GM21390 (cell line): ENCODE measurements around the gene DMGDH.

Experiments used
- ATAC-seq: cut with Tn5 transposase; IDR thresholded peaks from one replicate; pipeline ENCODE4 v1.9.1; 2021; ENCODE audit not compliant: unreplicated experiment

Gene DMGDH

DNA sequence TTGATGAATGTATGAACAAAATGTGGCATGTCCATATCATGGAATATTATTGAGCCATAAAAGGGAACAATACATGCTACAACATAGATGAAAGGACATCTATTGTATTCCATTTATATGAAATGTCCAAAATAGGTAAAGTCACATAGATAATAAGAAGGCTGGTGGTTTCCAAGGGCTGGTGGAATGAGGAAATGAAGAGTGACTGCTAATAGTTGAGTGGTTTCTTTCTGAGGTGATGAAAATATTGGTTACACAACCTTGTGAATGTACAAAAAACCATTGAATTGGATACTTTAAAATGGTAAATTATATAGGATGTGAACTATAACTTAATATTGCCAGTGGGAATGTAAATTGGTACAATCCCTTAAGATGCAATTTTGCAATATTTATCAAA lies 89.6 kb downstream of the DMGDH start:
- ATAC-seq: no peak

DNA sequence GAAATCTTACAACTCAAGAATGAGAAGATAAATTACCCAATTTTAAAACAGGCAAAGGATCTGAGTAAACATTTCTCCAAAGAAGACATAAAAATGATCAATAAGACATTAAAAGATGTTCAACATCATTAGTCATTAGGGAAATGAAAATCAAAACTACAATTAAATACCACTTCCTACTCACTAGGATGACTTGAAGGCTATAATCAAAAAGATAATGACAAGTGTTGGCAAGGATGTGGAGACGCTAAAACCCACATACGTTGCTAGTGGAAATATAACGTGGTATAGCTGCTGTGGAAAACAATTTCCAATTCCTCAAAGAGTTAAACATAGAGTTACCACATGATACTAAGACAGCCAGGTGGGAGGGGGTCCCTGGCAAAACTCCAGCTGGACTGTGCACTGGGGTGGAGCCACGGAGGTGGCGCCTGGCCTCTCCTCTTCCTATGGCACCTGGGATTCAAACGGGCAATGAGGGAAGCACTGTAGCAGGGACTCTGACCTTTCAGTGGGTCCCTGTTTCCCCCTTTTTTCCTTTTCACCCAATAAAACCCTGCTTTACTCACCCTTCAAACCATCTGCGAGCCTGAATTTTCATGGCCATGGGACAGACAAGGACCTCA lies 90.2 kb downstream of the DMGDH start:
- no peak for ATAC-seq

DNA sequence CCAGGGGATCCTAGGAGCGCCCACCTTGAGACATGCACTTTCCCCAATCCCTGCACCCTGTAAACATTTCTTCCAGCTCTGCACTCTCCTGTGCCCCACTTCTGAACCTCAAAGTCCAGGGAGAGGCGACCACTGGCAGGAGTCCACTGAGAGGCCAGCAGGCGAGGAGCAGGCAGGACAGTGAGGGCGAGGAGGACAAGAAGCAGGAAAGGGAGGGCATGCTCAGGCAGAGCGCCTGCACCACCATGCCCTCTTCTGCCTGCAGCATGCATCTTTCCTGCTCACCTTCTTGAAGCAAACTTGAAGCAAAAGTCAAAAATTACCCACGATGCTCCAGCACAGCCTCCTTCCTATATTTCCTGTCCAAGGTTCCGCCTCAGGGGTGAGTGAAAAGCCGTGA lies 94.4 kb downstream of the DMGDH start:
- ATAC-seq: no peak

DNA sequence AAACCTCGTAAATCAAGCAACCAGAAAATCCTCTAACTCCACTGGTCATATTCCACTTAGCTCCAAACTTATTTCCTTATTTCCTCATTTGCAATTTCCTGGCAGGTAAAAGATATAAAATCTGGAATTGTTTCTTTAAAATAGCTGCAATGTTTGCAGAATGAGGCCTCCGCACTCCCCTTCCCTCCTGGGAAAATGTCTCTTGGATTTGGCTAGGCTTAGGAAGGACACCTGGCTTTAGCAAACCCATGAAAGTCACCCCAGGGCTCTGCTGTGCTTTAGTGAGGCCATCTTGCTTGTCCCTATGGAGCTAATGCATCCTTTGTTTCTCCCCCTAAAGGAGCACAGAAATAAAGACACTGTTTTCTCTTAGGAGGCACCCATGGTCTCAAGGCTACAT lies 94.9 kb downstream of the DMGDH start:
- no peak for ATAC-seq

DNA sequence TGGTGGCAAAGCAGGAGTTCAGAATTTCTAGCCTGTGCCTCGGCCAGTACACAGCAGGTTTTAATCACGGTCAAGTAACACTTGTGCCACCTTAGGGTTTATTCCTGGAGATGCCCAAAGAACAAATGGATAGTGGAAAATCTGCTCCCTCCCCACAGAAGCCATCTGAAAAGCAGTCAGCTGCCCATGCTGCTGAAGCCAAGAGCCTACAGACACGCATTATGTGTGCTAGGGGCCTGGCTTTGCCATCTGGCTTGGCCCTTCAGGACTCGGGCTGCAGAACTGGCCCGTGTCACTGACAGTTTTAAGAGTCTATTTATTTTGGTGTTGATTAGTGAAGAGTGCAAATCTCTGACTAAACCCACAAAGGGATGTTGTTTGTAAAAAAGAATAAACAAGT lies 95.5 kb downstream of the DMGDH start:
- no peak for ATAC-seq

DNA sequence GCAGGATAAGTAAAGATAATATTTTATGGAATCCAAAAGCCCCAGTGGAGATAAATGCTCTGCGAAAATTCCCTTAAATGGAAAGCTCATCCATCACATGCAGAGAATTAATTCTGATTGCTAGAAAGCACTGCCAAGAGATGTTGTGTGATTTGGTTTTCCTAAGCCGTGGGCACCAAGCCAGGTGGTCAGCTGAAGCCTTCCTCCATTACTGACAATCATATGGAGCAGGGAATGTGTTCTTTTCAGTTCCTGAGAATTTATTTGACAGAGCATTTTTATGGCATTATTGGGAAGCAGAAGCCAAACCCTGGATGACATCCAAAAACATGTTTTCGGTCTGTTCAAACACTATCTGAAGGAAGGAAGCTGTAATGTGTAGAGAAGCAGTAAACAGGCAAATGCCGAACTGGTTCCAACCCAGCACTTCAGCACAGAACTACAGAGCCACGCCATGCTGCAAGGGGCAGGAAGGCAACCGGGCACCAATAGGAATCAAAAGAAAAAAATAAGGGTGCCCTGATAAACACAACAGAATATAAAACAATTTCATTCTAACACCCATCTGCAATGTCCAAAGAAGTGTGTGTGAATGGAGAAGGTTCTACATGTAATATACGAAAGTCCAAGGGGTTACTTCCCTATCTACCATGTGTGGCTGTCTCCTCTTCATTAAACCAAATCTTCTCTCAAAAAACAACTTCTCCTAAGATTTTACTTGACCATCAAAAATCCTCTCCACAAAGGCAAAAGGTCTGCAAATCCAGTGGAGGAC lies 96.6 kb downstream of the DMGDH start:
- ATAC-seq: no peak

DNA sequence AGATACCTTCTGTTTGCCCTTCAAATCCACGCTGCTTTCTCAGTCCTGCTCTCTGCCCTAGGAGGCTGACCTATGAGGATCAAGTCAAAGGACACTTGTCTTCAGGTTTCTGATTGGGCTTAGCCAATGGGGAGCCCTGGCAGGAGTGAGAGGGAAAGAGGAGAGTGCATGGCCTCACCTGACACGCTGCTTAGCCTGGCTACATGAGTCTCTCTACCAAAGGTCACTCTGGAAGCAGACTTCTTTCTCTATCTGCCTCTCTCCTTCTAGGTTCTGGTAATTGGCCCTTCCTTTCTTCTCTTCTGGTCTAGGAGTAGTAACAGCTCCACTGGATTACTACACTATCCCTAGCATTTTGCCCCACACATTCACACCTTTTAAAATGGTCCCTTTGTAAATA lies 97.5 kb downstream of the DMGDH start:
- no peak for ATAC-seq

DNA sequence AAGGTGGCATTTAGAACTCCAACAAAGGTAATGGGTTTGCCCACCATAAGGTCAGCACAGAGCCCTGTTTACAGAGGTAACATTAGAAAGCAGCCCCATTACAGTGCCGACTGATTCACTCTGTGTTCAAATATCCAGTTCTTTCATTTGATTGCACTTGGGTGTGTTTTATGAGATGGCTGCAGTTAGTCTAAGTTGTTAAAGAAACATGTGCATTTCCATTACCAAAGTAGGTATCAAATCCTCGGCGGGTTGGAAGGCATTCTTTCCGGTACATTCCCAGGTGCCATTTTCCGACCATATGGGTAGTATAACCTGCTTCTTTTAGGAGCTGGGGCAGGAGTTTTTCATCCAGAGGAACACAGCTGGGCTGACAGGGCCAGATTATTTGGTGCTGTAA lies 100.7 kb downstream of the DMGDH start:
- ATAC-seq: no peak

DNA sequence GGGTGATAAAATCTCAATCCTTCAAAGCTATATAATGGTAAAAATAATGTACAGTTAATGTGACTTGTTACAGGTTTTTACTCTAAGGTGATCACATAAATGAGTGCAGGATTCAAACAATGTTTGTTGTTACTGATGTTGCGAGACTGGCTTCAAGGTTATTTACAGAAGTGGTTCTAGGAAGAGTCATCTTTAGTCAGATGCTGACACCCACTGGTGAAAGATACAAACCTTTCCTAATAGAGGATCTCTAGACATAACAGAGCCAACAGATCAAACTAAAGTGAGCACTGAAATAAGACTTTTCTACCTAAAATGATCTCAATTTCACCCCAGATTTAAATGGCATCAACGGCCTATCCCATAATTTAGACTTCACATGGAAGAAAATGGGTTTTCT lies 104.6 kb downstream of the DMGDH start:
- no peak for ATAC-seq

DNA sequence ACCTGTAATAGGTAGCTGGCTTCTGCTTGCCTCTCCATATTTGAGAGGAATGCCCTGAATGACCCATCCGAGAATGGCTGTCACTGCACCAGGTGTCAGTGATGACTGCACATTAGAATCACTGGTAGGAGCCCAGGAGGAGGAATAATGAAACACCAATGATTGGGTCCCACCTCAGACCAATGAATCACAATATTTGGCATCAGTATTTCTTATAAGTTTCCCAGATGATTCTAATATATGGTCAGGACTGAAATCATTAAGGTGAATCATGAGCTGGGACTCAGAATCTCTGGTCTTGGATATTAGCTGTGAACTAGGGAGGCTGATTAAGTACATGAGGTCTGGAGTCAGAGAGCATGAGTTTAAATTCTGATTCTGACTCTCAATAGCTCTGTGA lies 107.7 kb downstream of the DMGDH start:
- ATAC-seq: no peak

DNA sequence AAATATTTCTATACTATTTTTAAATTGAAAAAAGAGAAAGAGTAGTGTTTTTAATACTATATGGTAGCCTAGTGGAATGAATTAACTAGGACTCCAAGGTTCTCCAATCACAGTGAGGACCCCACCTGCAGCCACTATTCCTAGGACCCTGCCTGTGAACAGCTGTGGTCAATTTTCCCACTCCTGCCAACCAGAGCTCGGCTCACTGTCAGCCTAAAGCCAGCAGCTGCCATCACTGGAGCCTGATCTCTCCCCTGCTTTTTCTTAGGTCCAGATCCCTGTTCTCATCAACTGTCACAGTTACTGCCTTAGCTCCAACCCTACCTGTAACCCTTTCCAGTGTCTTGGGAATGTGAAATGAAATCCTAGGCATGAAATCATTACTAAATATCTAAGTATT lies 109.7 kb downstream of the DMGDH start:
- ATAC-seq: no peak

DNA sequence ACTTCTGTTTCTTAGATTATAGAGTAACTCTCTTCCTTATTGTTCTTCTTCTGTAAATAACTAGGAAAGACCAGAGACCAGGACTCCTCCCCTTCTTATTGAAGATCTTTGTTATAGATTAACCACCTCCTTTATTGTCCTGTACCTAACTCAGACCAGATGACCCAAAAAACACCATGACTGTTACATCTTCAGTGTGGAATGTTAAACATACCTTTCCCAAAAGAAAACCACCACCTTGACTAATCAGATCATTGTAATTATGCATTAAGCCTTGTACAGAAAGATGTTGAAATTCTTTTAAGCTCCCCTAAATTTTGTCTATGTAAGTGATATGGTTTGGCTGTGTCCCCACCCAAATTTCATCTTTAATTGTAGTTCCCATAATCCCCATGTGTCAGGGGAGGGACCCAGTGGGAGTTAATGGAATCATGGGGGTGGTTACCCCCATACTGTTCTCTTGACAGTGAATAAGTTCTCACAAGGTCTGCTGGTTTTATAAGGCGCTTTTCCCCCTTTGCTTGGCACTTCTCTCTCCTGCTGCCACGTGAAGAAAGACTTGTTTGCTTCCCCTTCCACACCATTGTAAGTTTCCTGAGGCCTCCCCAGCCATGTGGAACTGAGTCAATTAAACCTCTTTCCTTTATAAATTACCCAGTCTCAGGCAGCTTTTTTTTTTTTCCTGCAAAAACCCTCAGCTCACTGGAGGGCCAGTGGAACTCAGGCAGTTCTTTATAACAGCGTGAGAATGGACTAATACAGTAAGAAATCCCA lies 110.6 kb downstream of the DMGDH start:
- no peak for ATAC-seq

DNA sequence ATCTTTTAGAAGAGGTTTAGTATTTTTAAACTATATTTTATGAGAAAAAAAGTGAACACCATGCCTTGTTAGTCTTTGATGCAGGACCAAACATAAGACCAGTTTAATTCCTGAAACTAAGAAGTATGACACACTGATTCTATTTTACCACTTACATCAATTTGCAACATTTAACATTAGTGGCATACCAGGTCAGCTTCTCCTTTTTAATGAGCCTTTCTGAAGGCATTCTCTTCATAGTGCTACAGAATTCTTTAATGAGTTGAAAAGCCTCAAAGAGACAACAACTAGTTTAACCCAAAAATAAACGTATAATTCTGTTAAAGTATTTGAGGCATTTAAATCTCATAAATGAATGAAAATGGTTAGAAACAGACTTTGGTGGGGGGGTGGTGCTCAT lies 112.6 kb downstream of the DMGDH start:
- no peak for ATAC-seq

DNA sequence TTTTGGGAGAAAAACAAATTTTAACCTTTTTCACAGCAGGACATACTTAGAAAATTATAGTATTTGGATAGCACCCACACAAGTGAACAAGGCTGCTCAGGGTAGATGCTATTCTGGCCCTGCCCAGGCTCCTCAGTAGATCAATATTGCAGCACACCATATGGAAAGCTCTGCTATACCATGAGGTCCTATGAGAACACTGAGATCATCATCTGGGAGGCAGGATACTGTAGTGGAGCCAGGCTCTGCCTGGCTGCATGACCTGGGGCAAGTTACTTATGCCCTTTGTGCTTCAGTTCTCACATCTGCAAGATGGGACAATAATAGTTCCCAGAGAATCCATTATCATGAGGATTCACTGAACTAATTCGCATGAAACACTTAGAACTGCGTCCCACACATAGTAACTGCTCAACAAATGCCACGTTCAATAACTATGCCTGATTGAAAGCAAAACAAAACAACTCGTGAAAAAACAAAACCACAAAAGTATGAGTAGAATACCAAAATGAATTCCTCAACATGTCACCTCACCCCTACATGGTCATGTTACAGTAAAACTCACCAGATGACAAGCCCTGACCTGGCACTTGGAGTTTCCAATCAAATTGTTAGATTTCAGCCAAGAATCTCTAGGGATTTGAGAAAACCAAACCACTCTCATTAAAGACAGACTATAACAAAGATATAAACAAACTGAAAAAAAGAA lies 116.2 kb downstream of the DMGDH start:
- ATAC-seq: peak; percentile 85
